ENCODE data around the gene ANO8. TPM values are rescaled to one million over a fixed set of nuclear protein-coding genes. Genes with fewer than 3 reads are reported as not detected.

ANO8 gene
- total RNA-seq, 1 experiment from 2014 or later, result 21.9 TPM

DNA sequence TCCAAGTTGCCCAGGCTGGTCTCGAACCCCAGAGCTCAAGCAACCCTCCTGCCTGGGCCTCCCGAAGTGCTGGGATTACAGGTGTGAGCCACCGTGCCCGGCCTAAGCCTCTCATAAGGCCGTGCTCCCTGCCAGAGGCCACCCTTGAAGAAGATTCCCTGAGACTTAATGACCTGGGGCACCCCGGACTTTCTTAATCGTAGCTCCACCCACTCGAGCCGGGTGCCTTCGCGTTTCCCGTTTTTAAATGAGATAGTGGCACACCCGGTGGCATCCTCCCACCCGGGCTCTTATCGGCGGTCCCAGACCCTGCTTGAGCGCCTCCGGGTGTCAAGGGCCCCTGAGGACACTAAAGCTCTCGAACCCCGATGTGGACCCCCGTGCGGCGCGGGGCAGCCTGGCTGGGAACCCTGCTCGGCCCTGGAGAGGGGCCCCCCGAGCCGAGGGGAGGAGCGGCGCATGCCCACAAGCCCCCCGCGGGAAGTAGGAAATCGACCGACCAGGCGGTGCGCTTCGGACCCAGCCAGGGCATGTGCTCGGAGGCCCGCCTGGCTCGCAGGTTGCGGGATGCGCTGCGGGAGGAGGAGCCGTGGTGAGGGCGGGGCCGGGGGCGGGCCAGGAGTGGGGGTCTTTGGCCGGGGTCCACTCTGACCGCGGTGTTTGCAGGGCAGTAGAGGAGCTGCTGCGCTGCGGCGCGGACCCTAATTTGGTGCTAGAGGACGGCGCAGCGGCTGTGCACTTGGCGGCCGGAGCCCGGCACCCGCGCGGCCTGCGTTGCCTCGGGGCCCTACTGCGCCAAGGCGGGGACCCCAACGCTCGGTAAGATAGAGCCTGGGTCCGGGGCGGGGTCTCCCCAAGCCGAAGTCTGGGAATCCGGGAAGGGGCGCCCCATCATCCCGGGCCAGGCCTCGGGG lies 53.0 kb downstream of the ANO8 start, which contains the start of gene ANKLE1:
ANKLE1 (plus strand) TSS at position 511 of the 914 bp plus-strand sequence; CDS start at position 531, 20 bp downstream.
- H3K56ac ChIP-seq (ENCODE audit: insufficient read length, low read depth, low read length), result no peak within 1 kb of the TSS
- H3K27ac Mint-ChIP-seq, result 0 out of 7 replicates have a peak within 1 kb of the TSS, but pooled peaks of 1 of the 3 experiments have one; percentile 82
- TF ChIP-seq CTCF (conservative IDR thresholded peaks at IDR 0.05), result no peak
- H3K4ac ChIP-seq (ENCODE audit: low read depth, low read length), result no peak within 1 kb of the TSS
- H3K27me3 ChIP-seq (ENCODE audit: insufficient read depth, low read length), result no peaks in the 10 kb centered on the region; the same call in 1 of the 2 replicates
- no peaks in the 10 kb centered on the region for H3K79me2 ChIP-seq (ENCODE audit: insufficient read depth, low read length)
- H3T11ph ChIP-seq (ENCODE audit: low read length), result no peak within 1 kb of the TSS
- no peak within 1 kb of the TSS for H2AFZ ChIP-seq (ENCODE audit: low read length)
- H3K27me3 Mint-ChIP-seq (ENCODE audit: low read depth), result peaks cover 7% of the 10 kb centered on the region
- peaks cover 4 to 5% of the 10 kb centered on the region in 2 experiments; a peak in 2 of 4 replicates for H3K4me1 Mint-ChIP-seq
- H2BK12ac ChIP-seq (ENCODE audit: insufficient read length, low read depth, low read length), result no peak within 1 kb of the TSS
- H2BK120ac ChIP-seq (ENCODE audit: low read depth, low read length, poor library complexity, severe bottlenecking), result no peak within 1 kb of the TSS
- no peak within 1 kb of the TSS for H4K8ac ChIP-seq (replicated peaks; ENCODE audit: insufficient read length, low read depth, low read length)
- H2AK5ac ChIP-seq (ENCODE audit: insufficient read length, low read length), result no peak within 1 kb of the TSS
- H2BK20ac ChIP-seq (ENCODE audit: low read depth, low read length, poor library complexity, severe bottlenecking), result no peak within 1 kb of the TSS
- H3K14ac ChIP-seq (ENCODE audit: insufficient read depth, low read length), result peak within 1 kb of the TSS; percentile 75
- DNase-seq, result peak; percentile 77
- peaks cover 4% of the 10 kb centered on the region for H4K20me1 ChIP-seq (ENCODE audit: control insufficient read depth, insufficient read depth, insufficient read length)
- H4K91ac ChIP-seq (ENCODE audit: insufficient read length, low read depth, low read length), result no peak within 1 kb of the TSS
- WGBS (ENCODE audit: extremely low coverage, insufficient read length, low lambda C conversion rate), result no CpG with 5 or more reads among the region's 75 CpGs
- H3K36me3 Mint-ChIP-seq (ENCODE audit: insufficient read depth in 1 of 3, low read depth in 3 of 3), result peaks cover 35 to 39% (median 37%) of the 10 kb centered on the region in 3 experiments
- peak within 1 kb of the TSS; percentile 52 for H3K18ac ChIP-seq (ENCODE audit: insufficient read length, low read depth, low read length)
- H3K27ac ChIP-seq (ENCODE audit: insufficient read length, low read depth, low read length), result no peak within 1 kb of the TSS
- no peaks in the 10 kb centered on the region for H3K9me3 ChIP-seq (ENCODE audit: control insufficient read depth, low read depth, low read length)
- no peaks in the 10 kb centered on the region for H3K4me1 ChIP-seq (ENCODE audit: insufficient read depth, low read length)
- H3K23me2 ChIP-seq (ENCODE audit: insufficient read length, low read depth, low read length, poor library complexity, severe bottlenecking), result peaks cover 5% of the 10 kb centered on the region
- no peak within 1 kb of the TSS for H2BK5ac ChIP-seq (ENCODE audit: insufficient read length, low read length)
- H3K4me2 ChIP-seq (ENCODE audit: insufficient read depth, insufficient read length, low read length), result peak within 1 kb of the TSS; percentile 50
- H3K79me1 ChIP-seq (ENCODE audit: insufficient read depth, low read depth, low read length, poor library complexity, severe bottlenecking), result no peaks in the 10 kb centered on the region
- no peak within 1 kb of the TSS for H3K9ac ChIP-seq (ENCODE audit: extremely low read depth, insufficient read length, low read length)
- H2BK15ac ChIP-seq (ENCODE audit: low read depth, low read length), result no peak within 1 kb of the TSS
- no peaks in the 10 kb centered on the region; a peak in 1 of 5 replicates for H3K9me3 Mint-ChIP-seq
- H4K5ac ChIP-seq (ENCODE audit: insufficient read length, low read depth, low read length), result no peak within 1 kb of the TSS
- H3K23ac ChIP-seq (ENCODE audit: insufficient read length, low read depth, low read length), result no peak within 1 kb of the TSS
- peak within 1 kb of the TSS; percentile 75 to 90 for H3K4me3 Mint-ChIP-seq
